ENCODE measurements around the gene C13orf42. TPM values are rescaled to one million over a fixed set of nuclear protein-coding genes. Genes with fewer than 3 reads are reported as not detected.

Gene C13orf42
- total RNA-seq, 4 donors from 2014 or later: not detected

DNA sequence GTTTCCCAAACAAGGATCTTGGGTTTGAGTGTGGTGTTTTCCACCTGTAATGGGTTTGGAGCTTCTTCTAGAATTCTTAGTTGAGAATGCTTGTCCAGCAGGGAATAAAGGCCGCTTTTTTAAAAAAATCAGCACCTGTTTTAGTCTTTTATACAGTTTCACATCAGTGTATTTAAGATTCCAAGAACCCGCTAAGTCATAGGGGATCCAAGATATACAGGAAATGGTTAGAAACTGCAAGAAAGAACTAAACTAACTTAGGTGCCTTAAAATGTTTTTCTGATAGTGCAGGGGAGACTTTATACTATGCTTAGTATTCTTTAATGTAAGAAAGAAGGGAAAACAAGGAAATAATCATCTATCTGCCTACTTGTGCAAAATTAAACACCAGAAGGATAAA is 74.7 kb downstream of the C13orf42 start:
- Histone ChIP-seq H3K4me3 (replicated peaks in 1 of 3) (no peak overlapping the region), H3K27me3 (no peaks in the 10 kb centered on the region), H3K9me3 (no peaks in the 10 kb centered on the region), H3K4me1 (no peaks in the 10 kb centered on the region), H3K27ac (no peak overlapping the region), H3K36me3 (no peaks in the 10 kb centered on the region)
- intact Hi-C loops (cut with DNase I): no loop called here
- 86 to 93% methylated on average over 2 of the region's 2 CpGs for WGBS, 2 donors
- TF ChIP-seq, protein P1, sequence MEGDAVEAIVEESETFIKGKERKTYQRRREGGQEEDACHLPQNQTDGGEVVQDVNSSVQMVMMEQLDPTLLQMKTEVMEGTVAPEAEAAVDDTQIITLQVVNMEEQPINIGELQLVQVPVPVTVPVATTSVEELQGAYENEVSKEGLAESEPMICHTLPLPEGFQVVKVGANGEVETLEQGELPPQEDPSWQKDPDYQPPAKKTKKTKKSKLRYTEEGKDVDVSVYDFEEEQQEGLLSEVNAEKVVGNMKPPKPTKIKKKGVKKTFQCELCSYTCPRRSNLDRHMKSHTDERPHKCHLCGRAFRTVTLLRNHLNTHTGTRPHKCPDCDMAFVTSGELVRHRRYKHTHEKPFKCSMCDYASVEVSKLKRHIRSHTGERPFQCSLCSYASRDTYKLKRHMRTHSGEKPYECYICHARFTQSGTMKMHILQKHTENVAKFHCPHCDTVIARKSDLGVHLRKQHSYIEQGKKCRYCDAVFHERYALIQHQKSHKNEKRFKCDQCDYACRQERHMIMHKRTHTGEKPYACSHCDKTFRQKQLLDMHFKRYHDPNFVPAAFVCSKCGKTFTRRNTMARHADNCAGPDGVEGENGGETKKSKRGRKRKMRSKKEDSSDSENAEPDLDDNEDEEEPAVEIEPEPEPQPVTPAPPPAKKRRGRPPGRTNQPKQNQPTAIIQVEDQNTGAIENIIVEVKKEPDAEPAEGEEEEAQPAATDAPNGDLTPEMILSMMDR (IDR thresholded peaks at IDR 0.05): no peak
- TF ChIP-seq POLR2A (IDR thresholded peaks at IDR 0.05): no peak
- DNase-seq: no peak

DNA sequence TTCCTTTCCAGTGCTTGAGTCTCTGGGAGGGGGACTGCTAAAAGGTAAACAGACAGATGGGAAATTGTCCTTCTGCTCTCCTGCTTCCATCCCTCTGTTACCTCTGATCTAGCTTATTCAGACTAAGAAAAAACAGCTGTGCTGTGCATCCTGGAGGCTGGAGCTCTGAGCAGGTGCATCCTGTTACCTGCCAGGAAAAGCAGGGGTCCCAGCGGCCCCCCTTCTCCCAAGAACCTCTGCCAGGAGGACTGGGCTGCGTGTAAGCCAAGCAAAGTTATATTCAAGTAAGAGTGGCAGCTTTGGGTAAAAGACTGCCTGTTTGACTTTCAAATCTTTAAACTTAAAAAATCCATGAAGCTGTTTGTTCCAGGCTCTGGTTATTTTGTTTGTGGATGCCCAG is 75.1 kb downstream of the C13orf42 start:
- no peak for DNase-seq
- Histone ChIP-seq H3K9me3 (no peaks in the 10 kb centered on the region), H3K4me3 (replicated peaks in 1 of 3) (no peak overlapping the region), H3K27me3 (no peaks in the 10 kb centered on the region), H3K4me1 (no peaks in the 10 kb centered on the region), H3K36me3 (no peaks in the 10 kb centered on the region), H3K27ac (no peak overlapping the region)
- no peak for TF ChIP-seq POLR2A (IDR thresholded peaks at IDR 0.05)
- TF ChIP-seq, protein P1 (IDR thresholded peaks at IDR 0.05): no peak
- intact Hi-C loops (cut with DNase I): no loop called here
- 72 to 80% methylated on average over 2 of the region's 2 CpGs for WGBS, 2 donors

DNA sequence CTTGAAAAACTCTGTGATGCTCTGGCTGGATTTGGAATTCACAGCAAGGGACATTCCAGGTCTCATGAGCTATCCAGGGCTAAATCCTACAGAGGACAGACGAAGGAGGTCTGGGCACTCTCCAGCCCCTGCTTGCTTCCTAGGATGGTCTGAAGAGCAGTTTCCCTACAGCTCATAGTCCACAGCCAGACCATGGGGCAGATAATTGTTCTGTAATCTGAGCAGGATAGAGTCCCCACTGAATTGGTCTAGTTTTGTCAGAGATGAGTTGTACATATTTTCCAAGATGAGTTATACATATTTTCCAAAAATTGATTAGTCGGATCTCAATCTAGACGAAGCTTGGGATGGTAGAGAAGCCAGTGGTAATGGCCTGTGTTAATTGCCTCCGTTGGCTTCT is 75.6 kb downstream of the C13orf42 start:
- TF ChIP-seq, protein P1 (IDR thresholded peaks at IDR 0.05): no peak
- no peak for TF ChIP-seq POLR2A (IDR thresholded peaks at IDR 0.05)
- no peaks in the 10 kb centered on the region for H3K27me3 ChIP-seq
- intact Hi-C loops (cut with DNase I): no loop called here
- no peaks in the 10 kb centered on the region for H3K36me3 ChIP-seq
- DNase-seq: no peak
- WGBS, 2 donors: 70 to 83% methylated on average over 4 of the region's 4 CpGs
- no peaks in the 10 kb centered on the region for H3K4me1 ChIP-seq
- no peak overlapping the region for H3K4me3 ChIP-seq (replicated peaks in 1 of 3)
- H3K9me3 ChIP-seq: no peaks in the 10 kb centered on the region
- H3K27ac ChIP-seq: no peak overlapping the region

DNA sequence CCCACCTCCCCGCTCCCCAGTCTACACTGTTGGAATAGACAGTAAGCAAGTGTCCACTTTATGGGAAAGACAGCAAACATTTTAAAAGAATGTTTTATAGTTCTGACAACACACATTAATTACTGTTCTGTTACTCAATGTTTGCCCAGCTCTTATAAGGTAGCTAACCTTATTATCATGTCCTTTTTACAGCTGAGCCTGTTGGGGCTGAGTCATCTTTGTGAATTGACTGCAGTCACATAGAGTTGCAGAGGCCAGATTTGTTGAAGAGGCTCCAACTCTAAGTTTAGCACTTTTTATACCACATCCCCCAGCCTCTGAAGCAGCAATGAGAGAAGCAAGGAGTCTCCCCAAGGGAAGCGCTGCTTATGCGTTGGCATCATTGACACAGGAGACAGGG is 76.2 kb downstream of the C13orf42 start:
- no peaks in the 10 kb centered on the region for H3K36me3 ChIP-seq
- intact Hi-C loops (cut with DNase I): no loop called here
- TF ChIP-seq, protein P1 (IDR thresholded peaks at IDR 0.05): no peak
- TF ChIP-seq POLR2A (IDR thresholded peaks at IDR 0.05): no peak
- no peak overlapping the region for H3K4me3 ChIP-seq (replicated peaks in 1 of 3)
- WGBS, 2 donors: 80 to 98% methylated on average over 3 of the region's 3 CpGs
- DNase-seq: no peak
- no peaks in the 10 kb centered on the region for H3K9me3 ChIP-seq
- H3K27me3 ChIP-seq: no peaks in the 10 kb centered on the region
- H3K27ac ChIP-seq: no peak overlapping the region
- no peaks in the 10 kb centered on the region for H3K4me1 ChIP-seq

DNA sequence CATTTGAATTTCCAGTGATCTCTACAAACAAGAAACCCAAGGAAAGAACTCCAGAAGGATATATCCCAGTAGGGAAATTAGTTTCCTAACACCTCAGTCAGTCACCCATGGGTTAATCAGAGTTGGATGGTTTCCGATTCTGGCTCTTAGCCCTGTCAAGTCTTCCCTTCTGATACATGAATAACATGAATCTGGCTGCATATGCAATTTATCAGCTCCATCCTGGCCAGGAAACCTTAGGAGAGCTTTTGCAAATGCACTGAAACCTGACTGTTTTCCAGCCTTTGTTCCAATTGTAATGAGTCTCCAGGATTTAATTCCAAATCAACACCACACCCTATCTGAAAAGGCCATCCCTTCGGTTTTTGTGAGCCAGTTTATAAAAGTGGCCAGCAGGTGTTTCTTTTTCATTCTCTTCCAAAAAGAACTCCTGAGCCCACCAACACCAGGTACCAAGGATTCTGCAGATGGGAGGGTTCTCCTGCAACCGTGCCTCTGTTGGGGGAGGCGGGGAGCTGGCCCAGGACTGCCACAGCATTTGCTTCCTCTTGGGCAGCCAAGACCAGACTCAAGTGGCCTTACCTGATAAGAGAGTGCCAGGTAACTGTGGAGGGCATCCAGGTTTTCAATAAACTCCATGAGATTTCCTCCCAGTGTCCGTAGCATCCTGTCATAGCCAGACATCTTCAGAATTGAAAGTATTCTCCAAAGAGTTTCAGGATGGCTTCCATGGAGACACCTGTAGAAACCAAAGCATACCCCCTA is 77.5 kb downstream of the C13orf42 start:
- H3K4me3 ChIP-seq (replicated peaks in 1 of 3): no peak overlapping the region
- no peaks in the 10 kb centered on the region for H3K27me3 ChIP-seq
- no peak overlapping the region for H3K27ac ChIP-seq
- no peaks in the 10 kb centered on the region for H3K4me1 ChIP-seq
- intact Hi-C loops (cut with DNase I): no loop called here
- WGBS, 2 donors: 58 to 66% methylated on average over 5 of the region's 5 CpGs
- DNase-seq: no peak
- no peaks in the 10 kb centered on the region for H3K9me3 ChIP-seq
- TF ChIP-seq POLR2A (IDR thresholded peaks at IDR 0.05): no peak
- TF ChIP-seq, protein P1 (IDR thresholded peaks at IDR 0.05): no peak
- no peaks in the 10 kb centered on the region for H3K36me3 ChIP-seq
